GM23338 (cell line): ENCODE measurements around the gene POLR1A.

Experiments used
- ZNF331 ChIP-seq: fragments of 250-450 bp; sonication (Bioruptor Pico); IDR thresholded peaks from 2 replicates; pipeline ENCODE4 v1.5.0; 2020; ENCODE audit warnings: low read depth, mild to moderate bottlenecking, moderate library complexity
- TF ChIP-seq, protein P1 (sequence below), 2 experiments: fragments of 200-600 bp in 1 of 2; sonication (generic) in 1 of 2; conservative IDR thresholded peaks; 2 replicates each; pipeline versions ENCODE4 v1.5.1 to v1.6.1; 2016 to 2017; ENCODE audit warnings: antibody characterized with exemption in 2 of 2, low read depth in 2 of 2, mild to moderate bottlenecking in 2 of 2, moderate library complexity in 1 of 2
- TF ChIP-seq, protein P2 (sequence below): IDR thresholded peaks from one replicate; pipeline ENCODE4 v1.6.1; 2018; ENCODE audit warnings: antibody characterized with exemption; ENCODE audit not compliant: unreplicated experiment

DNA sequence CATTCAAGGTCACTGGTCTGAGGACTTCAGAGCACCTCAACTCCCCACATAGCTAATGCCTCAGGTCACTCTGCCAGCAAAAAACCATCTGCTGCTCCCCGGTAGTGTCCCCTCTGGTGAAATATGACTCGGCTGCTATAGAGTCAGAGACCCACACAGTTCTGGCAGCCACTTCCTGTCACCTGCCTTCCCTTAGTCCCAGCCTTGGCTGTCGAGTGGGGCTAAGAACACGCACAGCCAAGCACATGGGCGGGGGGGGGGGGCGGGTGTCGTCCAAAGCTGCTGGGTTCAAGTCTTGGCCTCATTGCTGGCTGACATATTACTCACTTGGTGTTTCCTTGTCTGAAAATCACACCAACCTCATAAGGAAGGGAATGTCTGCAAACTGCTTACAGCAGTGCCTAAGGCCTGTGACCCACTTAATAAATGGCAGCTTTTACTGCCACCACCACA lies 37.5 kb downstream of the POLR1A start:
- TF ChIP-seq, protein P1, sequence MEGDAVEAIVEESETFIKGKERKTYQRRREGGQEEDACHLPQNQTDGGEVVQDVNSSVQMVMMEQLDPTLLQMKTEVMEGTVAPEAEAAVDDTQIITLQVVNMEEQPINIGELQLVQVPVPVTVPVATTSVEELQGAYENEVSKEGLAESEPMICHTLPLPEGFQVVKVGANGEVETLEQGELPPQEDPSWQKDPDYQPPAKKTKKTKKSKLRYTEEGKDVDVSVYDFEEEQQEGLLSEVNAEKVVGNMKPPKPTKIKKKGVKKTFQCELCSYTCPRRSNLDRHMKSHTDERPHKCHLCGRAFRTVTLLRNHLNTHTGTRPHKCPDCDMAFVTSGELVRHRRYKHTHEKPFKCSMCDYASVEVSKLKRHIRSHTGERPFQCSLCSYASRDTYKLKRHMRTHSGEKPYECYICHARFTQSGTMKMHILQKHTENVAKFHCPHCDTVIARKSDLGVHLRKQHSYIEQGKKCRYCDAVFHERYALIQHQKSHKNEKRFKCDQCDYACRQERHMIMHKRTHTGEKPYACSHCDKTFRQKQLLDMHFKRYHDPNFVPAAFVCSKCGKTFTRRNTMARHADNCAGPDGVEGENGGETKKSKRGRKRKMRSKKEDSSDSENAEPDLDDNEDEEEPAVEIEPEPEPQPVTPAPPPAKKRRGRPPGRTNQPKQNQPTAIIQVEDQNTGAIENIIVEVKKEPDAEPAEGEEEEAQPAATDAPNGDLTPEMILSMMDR (conservative IDR thresholded peaks at IDR 0.05; ENCODE audit: low read depth in 2 of 2): no peak
- no peak for TF ChIP-seq ZNF331
- TF ChIP-seq, protein P2, sequence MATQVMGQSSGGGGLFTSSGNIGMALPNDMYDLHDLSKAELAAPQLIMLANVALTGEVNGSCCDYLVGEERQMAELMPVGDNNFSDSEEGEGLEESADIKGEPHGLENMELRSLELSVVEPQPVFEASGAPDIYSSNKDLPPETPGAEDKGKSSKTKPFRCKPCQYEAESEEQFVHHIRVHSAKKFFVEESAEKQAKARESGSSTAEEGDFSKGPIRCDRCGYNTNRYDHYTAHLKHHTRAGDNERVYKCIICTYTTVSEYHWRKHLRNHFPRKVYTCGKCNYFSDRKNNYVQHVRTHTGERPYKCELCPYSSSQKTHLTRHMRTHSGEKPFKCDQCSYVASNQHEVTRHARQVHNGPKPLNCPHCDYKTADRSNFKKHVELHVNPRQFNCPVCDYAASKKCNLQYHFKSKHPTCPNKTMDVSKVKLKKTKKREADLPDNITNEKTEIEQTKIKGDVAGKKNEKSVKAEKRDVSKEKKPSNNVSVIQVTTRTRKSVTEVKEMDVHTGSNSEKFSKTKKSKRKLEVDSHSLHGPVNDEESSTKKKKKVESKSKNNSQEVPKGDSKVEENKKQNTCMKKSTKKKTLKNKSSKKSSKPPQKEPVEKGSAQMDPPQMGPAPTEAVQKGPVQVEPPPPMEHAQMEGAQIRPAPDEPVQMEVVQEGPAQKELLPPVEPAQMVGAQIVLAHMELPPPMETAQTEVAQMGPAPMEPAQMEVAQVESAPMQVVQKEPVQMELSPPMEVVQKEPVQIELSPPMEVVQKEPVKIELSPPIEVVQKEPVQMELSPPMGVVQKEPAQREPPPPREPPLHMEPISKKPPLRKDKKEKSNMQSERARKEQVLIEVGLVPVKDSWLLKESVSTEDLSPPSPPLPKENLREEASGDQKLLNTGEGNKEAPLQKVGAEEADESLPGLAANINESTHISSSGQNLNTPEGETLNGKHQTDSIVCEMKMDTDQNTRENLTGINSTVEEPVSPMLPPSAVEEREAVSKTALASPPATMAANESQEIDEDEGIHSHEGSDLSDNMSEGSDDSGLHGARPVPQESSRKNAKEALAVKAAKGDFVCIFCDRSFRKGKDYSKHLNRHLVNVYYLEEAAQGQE: no peak
